K562 (cell line): Measurements from ENCODE around the gene PIGQ. TPM values are rescaled to one million over a fixed set of nuclear protein-coding genes. Genes with fewer than 3 reads are reported as not detected.

Experiments
- ATAC-seq: fragments of 200-7000 bp; cut with Tn5 transposase; 3 replicates; pipeline ENCODE4 v1.9.1; 2020; ENCODE audit warnings: moderate library complexity
- BruUV-seq: library from RNA; stranded (reverse); fragments of 400-500 nt; replicated peaks from 2 replicates; lab custom pipeline; 2021; lab: Mats Ljungman, UMichigan
- CTCF ChIA-PET: fragments of 300-600 bp; formaldehyde crosslinking; extraction: SDS; loops from one replicate; lab custom pipeline; 2021; ENCODE audit warnings: low intra/inter-chr PET ratio; lab: Yijun Ruan, JAX
- POLR2A ChIA-PET: fragments of 300-600, 350-650 bp; sonication (Branson Sonifier 250); formaldehyde crosslinking; extraction: SDS; loops from one replicate; lab custom pipeline; 2021; ENCODE audit warnings: antibody characterized with exemption, inconsistent platforms; lab: Yijun Ruan, JAX
- DNase-seq, 4 experiments: peaks; one replicate each; pipeline versions ENCODE4 v3.0.0 to v3.0.0-alpha.2; 2011 to 2018; ENCODE audit warnings: low spot score in 3 of 4, mixed read lengths in 3 of 4; ENCODE audit errors: extremely low read depth in 1 of 4
- FAIRE-seq: peaks from 2 replicates; lab custom pipeline; 2011; peaks lifted over from hg19 to GRCh38; lab: Jason Lieb, UNC
- H2AFZ ChIP-seq: 2 replicates; pipeline ENCODE4 v1.6.0; 2011; ENCODE audit warnings: low read depth, low read length, control low read depth, inconsistent platforms
- H3K27ac ChIP-seq: fragments of 200-600 bp; 3 replicates; pipeline ENCODE4 v1.8.0; 2011; ENCODE audit warnings: low read depth, mild to moderate bottlenecking, control low read depth, inconsistent platforms, low read length, moderate library complexity, mixed read lengths; ENCODE audit errors: extremely low read depth
- H3K27me3 ChIP-seq, 2 experiments: fragments of 300-600 bp in 1 of 2; 2 replicates in 1 of 2; 3 replicates in 1 of 2; pipeline versions ENCODE4 v1.6.0 to v1.8.0; 2011; ENCODE audit warnings: inconsistent platforms in 2 of 2, low read length in 2 of 2, mild to moderate bottlenecking in 1 of 2, mixed read lengths in 1 of 2, moderate library complexity in 1 of 2; ENCODE audit not compliant: control insufficient read depth in 2 of 2, insufficient read depth in 2 of 2
- H3K36me3 ChIP-seq: fragments of 300-600 bp; 3 replicates; pipeline ENCODE4 v1.8.0; 2011; ENCODE audit warnings: mild to moderate bottlenecking, low read length, inconsistent platforms; ENCODE audit not compliant: control insufficient read depth, insufficient read depth
- H3K4me1 ChIP-seq, 2 experiments: fragments of 200-600 bp in 1 of 2; replicated peaks in 1 of 2; 2 replicates in 1 of 2; 3 replicates in 1 of 2; pipeline versions ENCODE4 v1.5.1 to v1.8.0; 2011; ENCODE audit warnings: inconsistent platforms in 2 of 2, low read length in 2 of 2, mild to moderate bottlenecking in 1 of 2, mixed read lengths in 1 of 2, moderate library complexity in 1 of 2; ENCODE audit not compliant: control insufficient read depth in 2 of 2, insufficient read depth in 2 of 2
- H3K4me2 ChIP-seq: 2 replicates; pipeline ENCODE4 v1.6.1; 2011; ENCODE audit warnings: low read length, control low read depth, inconsistent platforms, mixed read lengths; ENCODE audit not compliant: insufficient read depth
- H3K4me3 ChIP-seq: fragments of 200-600 bp; sonication (generic), shearing (Covaris generic); 2 replicates; pipeline ENCODE4 v1.5.1; 2016; ENCODE audit warnings: control low read depth, inconsistent platforms
- H3K79me2 ChIP-seq: fragments of 200-600 bp; 3 replicates; pipeline ENCODE4 v1.8.0; 2011; ENCODE audit warnings: low read length, inconsistent platforms; ENCODE audit not compliant: control insufficient read depth, insufficient read depth
- H3K9ac ChIP-seq, 2 experiments: 2 replicates each; pipeline versions ENCODE4 v1.6.0 to v1.6.1; 2011; ENCODE audit warnings: low read depth in 2 of 2, low read length in 2 of 2, control low read depth in 1 of 2, inconsistent platforms in 1 of 2, mild to moderate bottlenecking in 1 of 2, mixed read lengths in 1 of 2; ENCODE audit not compliant: insufficient read depth in 1 of 2
- H3K9me1 ChIP-seq: one replicate; pipeline ENCODE4 v1.6.0; 2011; ENCODE audit warnings: inconsistent platforms, mild to moderate bottlenecking, low read length, moderate library complexity; ENCODE audit not compliant: control insufficient read depth, insufficient read depth
- H3K9me3 ChIP-seq: replicated peaks from 2 replicates; pipeline ENCODE4 v1.5.1; 2011; ENCODE audit warnings: low read depth, low read length, inconsistent platforms; ENCODE audit not compliant: control insufficient read depth, insufficient read depth
- H4K20me1 ChIP-seq: replicated peaks from 2 replicates; pipeline ENCODE4 v1.6.1; 2011; ENCODE audit warnings: low read length, inconsistent platforms, mixed read lengths; ENCODE audit not compliant: control insufficient read depth, insufficient read depth
- DACH1 ChIP-seq: fragments of 450-650 bp; IDR thresholded peaks from 2 replicates; pipeline ENCODE4 v1.6.1; 2018; ENCODE audit not compliant: partially characterized antibody
- POLR2A ChIP-seq: fragments of 450-650 bp; conservative IDR thresholded peaks from 2 replicates; pipeline ENCODE4 v1.6.1; 2016
- POLR2G ChIP-seq: fragments of 200-400 bp; formaldehyde crosslinking; IDR thresholded peaks from 2 replicates; pipeline ENCODE4 v1.6.1; 2017; ENCODE audit warnings: low read depth, mild to moderate bottlenecking, antibody characterized with exemption, low read length, moderate library complexity
- SUPT5H ChIP-seq: fragments of 450-650 bp; IDR thresholded peaks from 2 replicates; pipeline ENCODE4 v1.6.1; 2016
- ZNF41 ChIP-seq: fragments of 250-450 bp; sonication (Bioruptor Pico); conservative IDR thresholded peaks from 2 replicates; pipeline ENCODE4 v1.4.0; 2020; ENCODE audit warnings: mild to moderate bottlenecking
- WGBS: fragments of 100-300 bp; shearing (Covaris generic); methylation state at CpG from one replicate; pipeline ENCODE4 v1.1.6; 2016; ENCODE audit warnings: low coverage, mixed read lengths; ENCODE audit not compliant: insufficient coverage; ENCODE audit errors: missing lambda C conversion rate; 5-methylcytosine and 5-hydroxymethylcytosine counted together
- in situ Hi-C: fragments of 300-500 bp; cut with MboI; formaldehyde crosslinking; loops from 4 replicates; pipeline ENCODE4 v1.15.0; 2018; ENCODE audit warnings: inconsistent platforms, mixed read lengths
- intact Hi-C: fragments of 100-400 bp; cut with micrococcal nuclease; formaldehyde crosslinking; loops from 2 replicates; pipeline ENCODE4 v1.14.2; 2022
- polyA plus RNA-seq, 8 experiments: library from polyadenylated mRNA; depleted of rRNA in 4 of 8; stranded (reverse) in 5 of 8; unstranded in 3 of 8; fragments of >200 nt; fragmentation: Nextera tagmentation in 2 of 8; fragmentation: Illumina TruSeq in 1 of 8; extraction: Ambion mirVana in 2 of 8; extraction: Trizol in 1 of 8; gene quantifications; 2 replicates each; pipeline versions ENCODE4 v1.2.1 to v1.2.3, GENCODE V29; 2011 to 2014; ENCODE audit warnings: inconsistent platforms in 1 of 8, missing spikeins in 1 of 8
- total RNA-seq, 7 experiments: library from RNA; depleted of rRNA in 6 of 7; stranded (reverse); fragments of >200 nt in 6 of 7; fragmentation: Illumina TruSeq in 2 of 7; extraction: Trizol in 2 of 7; gene quantifications; 2 replicates each; pipeline versions ENCODE4 v1.2.1 to v1.2.3, GENCODE V29; 2011 to 2021; ENCODE audit warnings: low replicate concordance in 1 of 7
- TF ChIP-seq, protein P1 (sequence below), 2 experiments: IDR thresholded peaks in 1 of 2; conservative IDR thresholded peaks in 1 of 2; 2 replicates each; pipeline ENCODE4 v1.6.1; 2016; ENCODE audit warnings: low read depth in 2 of 2, mild to moderate bottlenecking in 1 of 2, missing compliant biosample characterization in 1 of 2, missing genetic modification characterization in 1 of 2, moderate library complexity in 1 of 2
- TF ChIP-seq, protein P2 (sequence below), 2 experiments: IDR thresholded peaks; 2 replicates each; pipeline ENCODE4 v1.6.1; 2011; ENCODE audit warnings: borderline replicate concordance in 1 of 2, control low read depth in 1 of 2, low read depth in 1 of 2, low read length in 1 of 2, mild to moderate bottlenecking in 1 of 2, mixed read lengths in 1 of 2, moderate library complexity in 1 of 2; ENCODE audit not compliant: insufficient read depth in 1 of 2, insufficient read length in 1 of 2, poor library complexity in 1 of 2, severe bottlenecking in 1 of 2; ENCODE audit errors: extremely low read depth in 1 of 2
- TF ChIP-seq, protein P3 (sequence below), 3 experiments: IDR thresholded peaks in 2 of 3; conservative IDR thresholded peaks in 1 of 3; 2 replicates each; pipeline ENCODE4 v1.5.1; 2011 to 2012; ENCODE audit warnings: low read length in 3 of 3, mild to moderate bottlenecking in 3 of 3, control low read depth in 2 of 3, improper control_type of control experiment in 1 of 3, inconsistent platforms in 1 of 3, low read depth in 1 of 3, mixed read lengths in 1 of 3, moderate library complexity in 1 of 3; ENCODE audit not compliant: insufficient read depth in 2 of 3
- TF ChIP-seq, protein P4 (sequence below): sonication (generic); formaldehyde crosslinking; IDR thresholded peaks from 2 replicates; pipeline ENCODE4 v1.8.1; 2023; ENCODE audit warnings: mild to moderate bottlenecking, missing genetic modification reagents

PIGQ gene
- total and polyA plus RNA-seq, 9 of the 15 experiments (the other 6 are each of a cell fraction or from before 2014, with no cell fraction given): 0.20 to 49.6 (median 11.7) TPM

DNA sequence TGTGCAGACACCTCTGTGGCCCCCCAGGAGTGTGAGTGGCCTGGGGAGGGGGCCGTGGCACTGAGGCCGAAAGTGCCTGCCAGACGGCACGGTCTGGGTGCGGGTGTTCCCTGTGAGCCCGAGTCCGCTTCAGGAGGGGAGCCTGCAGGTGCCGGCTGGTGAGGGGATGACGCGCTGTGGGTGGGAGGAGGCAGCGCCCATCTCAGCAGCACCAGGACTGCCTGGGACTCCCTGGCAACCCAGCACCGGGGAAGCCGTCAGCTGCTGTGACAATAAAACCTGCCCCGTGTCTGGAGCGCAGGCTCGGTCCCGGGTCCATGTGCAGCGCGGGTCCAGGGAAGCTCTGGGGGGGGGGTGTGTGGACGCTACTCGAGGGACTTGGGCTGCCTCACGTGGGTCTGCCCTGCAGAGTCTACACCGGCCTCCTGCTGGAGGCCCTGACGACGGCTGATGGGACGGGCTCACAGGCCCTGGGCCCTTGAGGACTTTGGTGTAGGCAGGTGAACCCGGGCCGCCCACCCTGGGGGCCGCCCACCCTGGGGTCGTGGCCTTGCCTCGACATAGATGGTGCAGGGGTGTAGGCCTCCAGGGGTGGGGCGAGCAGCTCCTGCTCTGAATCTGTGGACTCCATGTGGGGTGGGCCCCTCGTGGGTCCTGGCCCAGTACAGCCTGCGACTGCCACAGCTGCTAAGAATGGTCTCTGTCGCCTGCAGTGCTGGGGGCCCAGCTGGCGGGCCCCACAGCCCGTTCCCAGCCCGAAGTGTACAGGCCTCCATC, 14.2 kb downstream of the PIGQ start (continued):
- TF ChIP-seq, protein P1, sequence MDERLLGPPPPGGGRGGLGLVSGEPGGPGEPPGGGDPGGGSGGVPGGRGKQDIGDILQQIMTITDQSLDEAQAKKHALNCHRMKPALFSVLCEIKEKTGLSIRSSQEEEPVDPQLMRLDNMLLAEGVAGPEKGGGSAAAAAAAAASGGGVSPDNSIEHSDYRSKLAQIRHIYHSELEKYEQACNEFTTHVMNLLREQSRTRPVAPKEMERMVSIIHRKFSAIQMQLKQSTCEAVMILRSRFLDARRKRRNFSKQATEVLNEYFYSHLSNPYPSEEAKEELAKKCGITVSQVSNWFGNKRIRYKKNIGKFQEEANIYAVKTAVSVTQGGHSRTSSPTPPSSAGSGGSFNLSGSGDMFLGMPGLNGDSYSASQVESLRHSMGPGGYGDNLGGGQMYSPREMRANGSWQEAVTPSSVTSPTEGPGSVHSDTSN (CRISPR knock-in tag; IDR thresholded peaks at IDR 0.05; ENCODE audit: low read depth): no peak
- TF ChIP-seq, protein P1 (tag; conservative IDR thresholded peaks at IDR 0.05; ENCODE audit: low read depth): no peak

DNA sequence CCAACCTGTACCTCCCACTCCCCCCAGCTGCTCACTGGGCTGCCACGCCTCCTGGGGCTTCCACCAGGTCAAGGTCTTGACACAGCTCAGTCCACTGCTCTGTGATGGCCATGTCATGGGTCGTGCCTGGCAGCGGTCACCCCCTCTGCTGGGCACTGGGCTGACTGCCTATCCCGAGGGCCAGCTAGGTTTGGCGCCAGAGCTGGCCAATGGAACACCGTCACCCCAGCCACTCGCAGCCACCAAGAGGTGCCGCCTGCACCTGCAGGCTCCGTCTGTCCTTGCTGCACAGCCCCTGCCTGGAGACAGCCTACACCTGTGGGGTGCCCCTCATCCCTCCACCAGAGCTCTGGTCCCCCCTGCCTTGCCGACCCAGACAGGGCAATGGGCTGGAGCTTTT, 15.6 kb downstream of the PIGQ start:
- no peak overlapping the region for H3K27ac ChIP-seq
- peaks cover 7% of the 10 kb centered on the region; the same call in 1 of the 3 replicates for H3K36me3 ChIP-seq
- whole genome bisulfite sequencing: 25% methylated on average over 10 of the region's 10 CpGs
- intact Hi-C loops (no loop called here), in situ Hi-C loops (no loop called here)
- DNase-seq (no peak), ATAC-seq (no peak), FAIRE-seq (no peak)
- no peaks in the 10 kb centered on the region for H3K9me3 ChIP-seq
- no peaks in the 10 kb centered on the region for H3K27me3 ChIP-seq
- POLR2A ChIA-PET: interaction anchor here (0.6 to 1.3 kb wide), 4 partner anchors 9 to 40 kb away, joined by 3 to 6 read pairs (median 4); no protein-coding TSS in a partner anchor
- CTCF ChIA-PET: no interaction called here
- H4K20me1 ChIP-seq: peaks cover 8% of the 10 kb centered on the region; the same call in 1 of the 2 replicates
- peak overlapping the region in 1 of 2 experiments; percentile 73; a peak in 2 of 4 replicates for H3K9ac ChIP-seq
- H3K4me3 ChIP-seq: no peak overlapping the region
- no peak overlapping the region for H2AFZ ChIP-seq
- no peak overlapping the region for H3K4me2 ChIP-seq
- no TSS peak for BruUV-seq
- H3K4me1 ChIP-seq: peaks cover 9 to 75% of the 10 kb centered on the region in 2 experiments; a peak in 4 of 5 replicates
- H3K9me1 ChIP-seq: peaks cover 5% of the 10 kb centered on the region
- H3K79me2 ChIP-seq: peaks cover 25% of the 10 kb centered on the region
- TF ChIP-seq, protein P2, sequence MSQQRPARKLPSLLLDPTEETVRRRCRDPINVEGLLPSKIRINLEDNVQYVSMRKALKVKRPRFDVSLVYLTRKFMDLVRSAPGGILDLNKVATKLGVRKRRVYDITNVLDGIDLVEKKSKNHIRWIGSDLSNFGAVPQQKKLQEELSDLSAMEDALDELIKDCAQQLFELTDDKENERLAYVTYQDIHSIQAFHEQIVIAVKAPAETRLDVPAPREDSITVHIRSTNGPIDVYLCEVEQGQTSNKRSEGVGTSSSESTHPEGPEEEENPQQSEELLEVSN (IDR thresholded peaks at IDR 0.05; ENCODE audit: borderline replicate concordance in 1 of 2, extremely low read depth in 1 of 2, insufficient read depth in 1 of 2, insufficient read length in 1 of 2, low read depth in 1 of 2, low read length in 1 of 2, poor library complexity in 1 of 2, severe bottlenecking in 1 of 2): peak in 1 of 2 experiments; percentile 58
- TF ChIP-seq, protein P3, sequence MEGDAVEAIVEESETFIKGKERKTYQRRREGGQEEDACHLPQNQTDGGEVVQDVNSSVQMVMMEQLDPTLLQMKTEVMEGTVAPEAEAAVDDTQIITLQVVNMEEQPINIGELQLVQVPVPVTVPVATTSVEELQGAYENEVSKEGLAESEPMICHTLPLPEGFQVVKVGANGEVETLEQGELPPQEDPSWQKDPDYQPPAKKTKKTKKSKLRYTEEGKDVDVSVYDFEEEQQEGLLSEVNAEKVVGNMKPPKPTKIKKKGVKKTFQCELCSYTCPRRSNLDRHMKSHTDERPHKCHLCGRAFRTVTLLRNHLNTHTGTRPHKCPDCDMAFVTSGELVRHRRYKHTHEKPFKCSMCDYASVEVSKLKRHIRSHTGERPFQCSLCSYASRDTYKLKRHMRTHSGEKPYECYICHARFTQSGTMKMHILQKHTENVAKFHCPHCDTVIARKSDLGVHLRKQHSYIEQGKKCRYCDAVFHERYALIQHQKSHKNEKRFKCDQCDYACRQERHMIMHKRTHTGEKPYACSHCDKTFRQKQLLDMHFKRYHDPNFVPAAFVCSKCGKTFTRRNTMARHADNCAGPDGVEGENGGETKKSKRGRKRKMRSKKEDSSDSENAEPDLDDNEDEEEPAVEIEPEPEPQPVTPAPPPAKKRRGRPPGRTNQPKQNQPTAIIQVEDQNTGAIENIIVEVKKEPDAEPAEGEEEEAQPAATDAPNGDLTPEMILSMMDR (IDR thresholded peaks at IDR 0.05 in 2 of 3, conservative IDR thresholded peaks at IDR 0.05 in 1 of 3; ENCODE audit: insufficient read depth in 2 of 3, low read depth in 1 of 3, low read length in 3 of 3): 0 out of 6 replicates have a peak, but pooled peaks of 1 of the 3 experiments have one; percentile 18
- peak; percentile 21; the same call in 1 of the 2 replicates for TF ChIP-seq SUPT5H
- peak; percentile 8; the same call in 1 of the 2 replicates for TF ChIP-seq POLR2A
- TF ChIP-seq POLR2G: peak; percentile 74
- no peak for TF ChIP-seq DACH1
- TF ChIP-seq, protein P4, sequence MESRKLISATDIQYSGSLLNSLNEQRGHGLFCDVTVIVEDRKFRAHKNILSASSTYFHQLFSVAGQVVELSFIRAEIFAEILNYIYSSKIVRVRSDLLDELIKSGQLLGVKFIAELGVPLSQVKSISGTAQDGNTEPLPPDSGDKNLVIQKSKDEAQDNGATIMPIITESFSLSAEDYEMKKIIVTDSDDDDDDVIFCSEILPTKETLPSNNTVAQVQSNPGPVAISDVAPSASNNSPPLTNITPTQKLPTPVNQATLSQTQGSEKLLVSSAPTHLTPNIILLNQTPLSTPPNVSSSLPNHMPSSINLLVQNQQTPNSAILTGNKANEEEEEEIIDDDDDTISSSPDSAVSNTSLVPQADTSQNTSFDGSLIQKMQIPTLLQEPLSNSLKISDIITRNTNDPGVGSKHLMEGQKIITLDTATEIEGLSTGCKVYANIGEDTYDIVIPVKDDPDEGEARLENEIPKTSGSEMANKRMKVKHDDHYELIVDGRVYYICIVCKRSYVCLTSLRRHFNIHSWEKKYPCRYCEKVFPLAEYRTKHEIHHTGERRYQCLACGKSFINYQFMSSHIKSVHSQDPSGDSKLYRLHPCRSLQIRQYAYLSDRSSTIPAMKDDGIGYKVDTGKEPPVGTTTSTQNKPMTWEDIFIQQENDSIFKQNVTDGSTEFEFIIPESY (CRISPR knock-in tag): peak; percentile 49; the same call in 1 of the 2 replicates
- no peak for TF ChIP-seq ZNF41 (CRISPR knock-in tag)
